ENCODE measurements around the gene SND1.

The SND1 gene

GRCh38 chr7:127682140-127682539, 30.1 kb downstream of the SND1 start:
- DNase-seq (ENCODE audit: low read depth in 1 of 2, low spot score in 1 of 2): no peak

DNA sequence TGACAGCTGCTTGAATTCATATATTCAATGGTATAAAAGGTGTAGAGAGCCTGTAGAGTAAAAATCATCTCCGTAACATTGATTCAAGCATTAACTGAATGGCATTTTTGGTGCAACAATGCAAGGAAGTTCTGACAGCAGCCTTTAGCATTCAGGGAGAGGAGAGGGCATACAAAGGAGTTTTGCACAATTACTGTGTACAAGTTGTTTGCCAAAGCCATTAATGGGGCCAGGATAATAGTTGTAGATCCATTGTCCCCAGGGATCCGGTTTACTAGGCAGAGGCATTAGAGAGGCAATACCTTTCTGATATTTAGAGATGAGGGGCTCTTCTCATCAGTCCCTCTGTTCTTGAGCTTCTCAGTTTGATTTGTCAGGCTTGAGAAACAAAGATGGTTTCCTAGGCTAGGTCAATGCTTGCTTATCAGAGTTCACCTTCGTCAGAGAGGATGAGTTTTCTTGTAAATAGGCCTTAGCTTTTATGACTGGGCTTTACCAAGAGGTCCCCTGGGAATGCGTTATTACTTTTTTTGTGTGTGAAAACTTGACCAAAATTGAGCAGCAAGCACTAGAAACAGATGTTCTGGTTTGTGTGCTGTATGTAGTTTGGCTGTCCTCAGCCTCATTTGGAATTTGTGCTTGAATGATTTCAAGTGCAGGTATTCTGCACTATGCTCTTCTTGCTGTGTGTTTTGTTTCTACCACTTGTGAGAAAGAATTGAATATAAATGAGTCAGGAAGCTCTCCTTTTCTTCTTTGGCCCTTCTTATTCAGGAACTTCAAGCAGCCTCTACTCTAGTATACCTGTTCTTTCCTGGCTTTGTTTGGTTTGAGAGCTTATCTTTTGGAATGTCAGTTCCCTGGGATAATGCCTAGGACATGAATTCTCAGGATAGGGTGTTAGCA, 32.0 kb downstream of the SND1 start:
- DNase-seq (ENCODE audit: low read depth in 1 of 2, low spot score in 1 of 2): no peak

GRCh38 chr7:127689194-127689772, 37.3 kb downstream of the SND1 start:
- no peak for DNase-seq (ENCODE audit: low read depth in 1 of 2, low spot score in 1 of 2)

DNA sequence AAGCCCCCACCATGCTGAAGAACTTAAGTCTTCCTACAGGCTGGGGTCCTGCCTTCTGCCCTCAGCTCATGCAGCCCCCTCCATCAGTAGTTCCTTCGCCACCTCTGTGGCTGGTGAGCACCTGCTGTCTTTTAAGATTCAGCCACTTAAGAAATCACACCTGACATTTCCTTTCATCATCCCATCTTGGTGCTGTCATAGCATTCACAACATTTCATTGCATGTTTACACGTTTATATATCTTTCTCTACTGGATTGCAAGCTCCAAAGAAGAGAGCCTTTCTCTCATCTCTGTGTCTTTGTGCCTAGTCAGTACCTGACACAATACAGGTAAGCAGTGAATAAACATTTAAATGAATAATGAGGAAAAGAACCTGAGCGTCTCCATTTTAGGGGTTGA, 38.3 kb downstream of the SND1 start:
- DNase-seq (ENCODE audit: low read depth in 1 of 2, low spot score in 1 of 2): no peak

DNA sequence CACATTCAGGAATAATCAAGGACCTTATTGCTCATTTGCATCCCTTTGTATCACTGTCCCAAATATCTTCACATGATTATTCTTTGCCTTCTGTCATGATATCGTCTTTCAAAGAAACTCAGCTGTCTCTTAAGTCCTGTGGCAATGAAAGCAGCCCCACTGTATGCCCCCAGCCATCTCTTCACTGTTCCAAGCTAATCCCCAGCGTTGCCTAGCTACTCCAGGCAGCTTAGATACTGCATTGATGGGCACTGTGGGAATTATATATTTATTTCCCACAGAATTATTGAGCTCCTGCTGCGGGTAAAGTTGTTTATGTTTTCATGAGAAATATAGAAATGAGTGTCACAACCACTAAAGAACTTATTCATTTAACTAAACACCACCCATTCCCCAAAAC, 38.8 kb downstream of the SND1 start:
- DNase-seq (ENCODE audit: low read depth in 1 of 2, low spot score in 1 of 2): no peak

GRCh38 chr7:127692200-127692599, 40.2 kb downstream of the SND1 start:
- no peak for DNase-seq (ENCODE audit: low read depth in 1 of 2, low spot score in 1 of 2)

GRCh38 chr7:127699853-127700252, 47.9 kb downstream of the SND1 start:
- no peak for DNase-seq (ENCODE audit: low read depth in 1 of 2, low spot score in 1 of 2)

GRCh38 chr7:127702052-127702652, 50.2 kb downstream of the SND1 start:
- DNase-seq (ENCODE audit: low read depth in 1 of 2, low spot score in 1 of 2): no peak

DNA sequence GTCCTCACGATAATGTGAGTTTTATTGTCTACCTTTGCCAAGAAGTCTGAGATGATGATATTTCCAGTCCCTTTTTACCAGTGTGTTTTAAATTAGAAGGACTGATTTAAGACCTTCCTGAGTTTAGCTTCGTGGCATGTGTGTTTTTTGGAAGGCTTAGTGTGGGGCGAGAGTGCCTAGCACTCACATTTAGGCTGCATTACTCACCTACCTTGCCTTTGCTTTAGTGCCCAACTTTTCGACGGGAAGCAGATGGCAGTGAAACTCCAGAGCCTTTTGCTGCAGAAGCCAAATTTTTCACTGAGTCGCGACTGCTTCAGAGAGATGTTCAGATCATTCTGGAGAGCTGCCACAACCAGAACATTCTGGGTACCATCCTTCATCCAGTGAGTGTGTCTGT, 50.9 kb downstream of the SND1 start:
- no peak for DNase-seq (ENCODE audit: low read depth in 1 of 2, low spot score in 1 of 2)

- DNase-seq (ENCODE audit: low read depth in 1 of 2, low spot score in 1 of 2): no peak
Measured at GRCh38 chr7:127704211-127704610, 52.2 kb downstream of the SND1 start.

- no peak for DNase-seq (ENCODE audit: low read depth in 1 of 2, low spot score in 1 of 2)
Measured at GRCh38 chr7:127705461-127705959, 53.5 kb downstream of the SND1 start.

GRCh38 chr7:127706766-127707165, 54.8 kb downstream of the SND1 start:
- no peak for DNase-seq (ENCODE audit: low read depth in 1 of 2, low spot score in 1 of 2)

GRCh38 chr7:127708201-127708600, 56.2 kb downstream of the SND1 start:
- no peak for DNase-seq (ENCODE audit: low read depth in 1 of 2, low spot score in 1 of 2)

DNA sequence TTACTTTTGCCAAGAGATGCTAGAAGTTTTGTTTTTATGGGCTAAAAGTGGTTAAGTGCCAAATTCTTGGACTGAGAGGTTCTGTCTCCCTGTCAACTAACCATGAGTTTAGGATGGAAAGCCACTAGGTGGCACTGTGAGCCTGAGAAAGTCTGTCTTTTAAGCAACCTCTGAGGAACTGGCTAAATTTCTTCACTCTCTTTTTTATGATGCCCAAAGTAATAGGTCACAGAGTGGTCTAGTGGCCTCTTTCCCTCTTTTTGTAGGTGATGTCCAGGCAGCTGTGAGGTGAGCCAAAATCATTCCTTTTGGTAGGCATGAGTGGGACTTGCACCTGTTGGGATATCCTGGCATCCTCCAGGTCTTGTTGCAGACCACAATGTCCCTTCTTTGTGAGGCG, 56.8 kb downstream of the SND1 start:
- DNase-seq (ENCODE audit: low read depth in 1 of 2, low spot score in 1 of 2): peak; percentile 13 to 36

GRCh38 chr7:127710635-127711034, 58.6 kb downstream of the SND1 start:
- DNase-seq (ENCODE audit: low read depth in 1 of 2, low spot score in 1 of 2): no peak

GRCh38 chr7:127711872-127712271, 59.9 kb downstream of the SND1 start:
- DNase-seq (ENCODE audit: low read depth in 1 of 2, low spot score in 1 of 2): no peak

DNA sequence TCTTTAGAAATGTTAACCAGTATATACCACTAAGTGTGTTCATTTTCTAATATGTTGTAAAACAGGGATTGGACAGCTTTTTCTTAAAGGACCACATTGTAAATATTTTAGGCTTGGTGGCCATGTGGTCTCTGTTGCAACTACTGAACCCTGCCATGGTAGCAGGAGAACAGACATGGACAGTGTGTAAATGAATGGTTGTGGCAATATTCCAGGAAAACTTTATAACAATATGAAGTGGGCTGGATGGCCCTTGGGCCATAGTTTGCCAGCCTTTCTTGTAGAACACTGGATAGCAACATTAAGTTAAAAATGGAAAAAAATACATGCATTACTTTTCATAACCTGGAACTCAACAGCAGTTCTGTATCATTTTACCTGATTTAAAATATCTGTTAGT, 61.0 kb downstream of the SND1 start:
- no peak for DNase-seq (ENCODE audit: low read depth in 1 of 2, low spot score in 1 of 2)

GRCh38 chr7:127713758-127714157, 61.8 kb downstream of the SND1 start:
- no peak for DNase-seq (ENCODE audit: low read depth in 1 of 2, low spot score in 1 of 2)

DNA sequence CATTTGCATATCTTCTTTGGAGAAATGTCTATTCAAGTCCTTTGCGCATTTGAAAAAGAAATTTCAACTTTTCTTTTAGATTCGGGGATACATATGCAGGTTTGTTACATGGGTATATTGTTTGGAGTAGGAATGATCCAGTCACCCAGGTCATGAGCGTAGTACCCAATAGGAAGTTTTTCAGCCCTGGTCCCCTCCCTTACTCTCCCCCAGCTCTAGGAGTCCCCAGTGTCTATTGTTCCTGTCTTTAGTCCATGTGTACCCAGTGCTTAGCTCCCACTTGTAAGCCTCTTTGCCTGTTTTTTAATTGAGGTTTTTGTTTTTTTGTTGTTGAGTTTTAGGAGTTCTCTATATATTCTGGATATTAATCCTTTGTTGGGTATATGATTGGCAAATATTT, 63.3 kb downstream of the SND1 start:
- DNase-seq (ENCODE audit: low read depth in 1 of 2, low spot score in 1 of 2): no peak

DNA sequence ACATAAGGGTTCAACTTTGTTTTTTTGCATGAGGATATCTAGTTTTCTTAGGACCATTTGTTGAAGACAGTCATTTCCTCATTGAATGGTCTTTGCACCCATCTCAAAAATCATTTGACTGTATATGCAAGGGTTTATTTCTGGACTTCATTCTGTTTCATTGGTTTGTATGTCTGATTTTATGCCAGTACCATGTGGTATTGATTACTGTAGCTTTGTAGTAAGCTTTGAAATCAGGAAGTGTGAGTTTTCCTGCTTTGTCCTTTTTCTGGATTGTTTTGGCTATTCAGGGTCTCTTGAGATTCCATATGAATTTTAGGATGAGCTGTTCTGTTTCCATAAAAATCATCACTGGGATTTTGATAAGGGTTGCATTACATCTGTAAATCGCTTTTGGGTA, 63.9 kb downstream of the SND1 start:
- no peak for DNase-seq (ENCODE audit: low read depth in 1 of 2, low spot score in 1 of 2)

GRCh38 chr7:127717502-127718339, 65.7 kb downstream of the SND1 start:
- DNase-seq (ENCODE audit: low read depth in 1 of 2, low spot score in 1 of 2): no peak

Data from stimulated activated CD4-positive, alpha-beta T cell treated with anti-CD3 and anti-CD28 coated beads, Interleukin-15, amount 100 ng/mL, for 1 hour (primary cell).